ENCODE measurements around the gene MT4. TPM values are rescaled to one million over a fixed set of nuclear protein-coding genes. Genes with fewer than 3 reads are reported as not detected.

The MT4 gene
- polyA plus RNA-seq, 1 experiment: not detected

DNA sequence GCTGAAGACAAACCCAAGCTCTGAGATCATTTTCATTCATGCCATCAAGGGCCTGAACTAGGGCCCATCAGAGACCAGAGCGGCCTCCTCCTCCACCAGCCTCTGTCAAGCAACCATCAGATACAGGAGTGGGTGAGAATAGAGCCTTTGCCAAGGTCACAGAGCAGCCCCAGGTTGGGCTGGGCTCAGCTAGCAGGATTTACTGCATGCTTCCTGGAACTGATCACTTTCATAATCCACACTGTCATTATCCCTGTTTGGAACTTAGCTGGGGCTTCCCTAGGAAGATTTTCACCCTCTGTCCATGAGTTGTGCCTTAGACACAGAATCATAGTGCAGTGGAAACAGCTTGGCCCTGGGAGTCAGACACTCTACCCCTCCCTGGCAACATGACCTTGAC lies 5.1 kb downstream of the MT4 start:
- TF ChIP-seq, protein P1, sequence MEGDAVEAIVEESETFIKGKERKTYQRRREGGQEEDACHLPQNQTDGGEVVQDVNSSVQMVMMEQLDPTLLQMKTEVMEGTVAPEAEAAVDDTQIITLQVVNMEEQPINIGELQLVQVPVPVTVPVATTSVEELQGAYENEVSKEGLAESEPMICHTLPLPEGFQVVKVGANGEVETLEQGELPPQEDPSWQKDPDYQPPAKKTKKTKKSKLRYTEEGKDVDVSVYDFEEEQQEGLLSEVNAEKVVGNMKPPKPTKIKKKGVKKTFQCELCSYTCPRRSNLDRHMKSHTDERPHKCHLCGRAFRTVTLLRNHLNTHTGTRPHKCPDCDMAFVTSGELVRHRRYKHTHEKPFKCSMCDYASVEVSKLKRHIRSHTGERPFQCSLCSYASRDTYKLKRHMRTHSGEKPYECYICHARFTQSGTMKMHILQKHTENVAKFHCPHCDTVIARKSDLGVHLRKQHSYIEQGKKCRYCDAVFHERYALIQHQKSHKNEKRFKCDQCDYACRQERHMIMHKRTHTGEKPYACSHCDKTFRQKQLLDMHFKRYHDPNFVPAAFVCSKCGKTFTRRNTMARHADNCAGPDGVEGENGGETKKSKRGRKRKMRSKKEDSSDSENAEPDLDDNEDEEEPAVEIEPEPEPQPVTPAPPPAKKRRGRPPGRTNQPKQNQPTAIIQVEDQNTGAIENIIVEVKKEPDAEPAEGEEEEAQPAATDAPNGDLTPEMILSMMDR (IDR thresholded peaks at IDR 0.05; ENCODE audit: low read depth, low read length): no peak
- ChIA-PET CTCF (no interaction called here), POLR2A (no interaction called here)
- Histone ChIP-seq H3K4me3 (ENCODE audit: low read depth, low read length) (no peak overlapping the region), H3K27ac (ENCODE audit: low read depth, low read length) (no peak overlapping the region), H3K9me3 (ENCODE audit: control insufficient read depth, insufficient read depth, low read length) (no peaks in the 10 kb centered on the region), H3K27me3 (ENCODE audit: control insufficient read depth, insufficient read depth, low read length) (peaks cover 30% of the 10 kb centered on the region)
- no peak for DNase-seq (ENCODE audit: low read depth, low spot score)

DNA sequence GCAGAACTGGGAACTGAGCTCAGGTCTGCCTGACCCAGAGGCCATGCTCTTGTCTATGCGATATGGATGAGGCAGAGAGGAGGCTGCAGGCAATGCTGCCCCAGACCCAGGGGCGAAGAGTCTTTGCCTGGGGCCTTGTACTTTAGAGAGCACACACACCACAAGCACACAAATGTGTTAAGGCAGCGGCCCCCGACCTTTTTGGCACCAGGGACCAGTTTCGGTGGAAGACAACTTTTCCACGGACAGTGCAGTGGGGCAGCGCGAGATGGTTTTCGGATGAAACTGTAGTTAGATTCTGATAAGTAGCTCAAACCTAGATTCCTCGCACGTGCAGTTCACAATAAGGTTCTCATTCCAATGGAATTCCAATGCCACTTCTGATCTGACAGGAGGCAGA lies 6.7 kb downstream of the MT4 start:
- ChIA-PET POLR2A (no interaction called here), CTCF (interaction anchor here (1.2 kb wide), 1 partner anchor 131 kb away, joined by 4 read pairs; no protein-coding TSS in a partner anchor)
- Histone ChIP-seq H3K27me3 (ENCODE audit: control insufficient read depth, insufficient read depth, low read length) (peaks cover 17% of the 10 kb centered on the region), H3K4me3 (ENCODE audit: low read depth, low read length) (no peak overlapping the region), H3K27ac (ENCODE audit: low read depth, low read length) (no peak overlapping the region), H3K9me3 (ENCODE audit: control insufficient read depth, insufficient read depth, low read length) (no peaks in the 10 kb centered on the region)
- no peak for DNase-seq (ENCODE audit: low read depth, low spot score)
- TF ChIP-seq, protein P1 (IDR thresholded peaks at IDR 0.05; ENCODE audit: low read depth, low read length): no peak

DNA sequence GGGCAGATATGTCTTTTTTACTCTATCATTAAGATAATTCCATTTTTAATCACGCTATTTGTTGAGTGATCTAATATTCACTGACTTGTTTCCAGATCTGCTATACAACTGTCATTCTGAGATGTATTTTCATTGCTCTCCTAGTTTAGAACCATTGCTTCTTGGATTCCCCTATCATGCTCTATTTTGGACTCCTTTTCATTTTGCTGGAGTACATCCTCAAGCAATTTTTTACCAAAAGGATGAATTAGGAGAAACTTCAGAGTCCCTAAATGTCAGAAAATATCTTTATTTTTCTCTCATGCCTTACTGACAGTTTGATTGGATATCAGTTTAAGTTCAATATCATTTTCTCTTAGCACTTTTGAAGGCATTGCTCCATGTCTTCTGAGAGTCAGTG lies 9.8 kb downstream of the MT4 start:
- POLR2A ChIA-PET: no interaction called here
- Histone ChIP-seq H3K27me3 (ENCODE audit: control insufficient read depth, insufficient read depth, low read length) (peaks cover 6% of the 10 kb centered on the region), H3K9me3 (ENCODE audit: control insufficient read depth, insufficient read depth, low read length) (no peaks in the 10 kb centered on the region), H3K4me3 (ENCODE audit: low read depth, low read length) (no peak overlapping the region), H3K27ac (ENCODE audit: low read depth, low read length) (no peak overlapping the region)
- CTCF ChIA-PET: no interaction called here
- no peak for DNase-seq (ENCODE audit: low read depth, low spot score)
- TF ChIP-seq, protein P1 (IDR thresholded peaks at IDR 0.05; ENCODE audit: low read depth, low read length): no peak

DNA sequence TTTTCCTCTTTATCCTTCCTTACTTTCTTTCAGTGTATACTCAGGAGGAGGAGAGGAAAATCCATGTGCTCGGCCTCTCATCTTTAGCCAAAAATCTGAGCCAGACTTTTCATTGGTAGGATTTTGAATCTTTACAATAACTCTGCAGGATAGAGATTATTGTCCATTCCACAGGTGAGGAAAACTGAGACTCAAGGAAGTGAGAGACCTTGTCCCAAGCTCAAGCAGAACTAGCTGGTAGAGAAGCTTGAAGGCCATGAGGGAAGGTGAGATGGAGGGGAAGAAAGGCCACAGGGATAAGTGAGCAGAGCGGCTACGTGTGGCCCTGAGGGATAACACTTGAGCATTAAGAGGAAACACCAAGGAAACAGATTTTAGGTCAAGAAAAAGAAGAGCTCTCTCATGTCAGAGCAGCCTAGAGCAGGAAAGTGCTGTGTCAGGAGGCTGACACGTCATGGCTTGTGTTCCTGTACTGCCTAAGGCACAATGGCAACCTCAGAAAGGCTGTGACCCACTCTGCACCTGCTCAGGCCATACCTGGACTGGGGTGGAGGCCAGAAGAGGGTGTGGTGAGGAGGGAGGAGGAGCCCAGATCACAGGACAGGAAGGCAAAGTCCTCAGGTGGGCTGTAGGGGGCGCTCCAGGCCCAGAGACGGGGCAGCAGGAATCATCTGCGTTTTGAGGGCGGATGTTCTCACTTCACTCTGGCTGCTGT lies 11.9 kb downstream of the MT4 start:
- H3K4me3 ChIP-seq (ENCODE audit: low read depth, low read length): no peak overlapping the region
- ChIA-PET CTCF (interaction anchor here (0.6 to 4.5 kb wide), 13 partner anchors 12 to 276 kb away, joined by 3 to 71 read pairs (median 4); partner anchors contain the start of gene MT4), POLR2A (interaction anchor here (0.6 kb wide), 2 partner anchors 123 to 192 kb away, joined by 3 read pairs; no protein-coding TSS in a partner anchor)
- TF ChIP-seq, protein P1 (IDR thresholded peaks at IDR 0.05; ENCODE audit: low read depth, low read length): peak; percentile 76
- no peaks in the 10 kb centered on the region for H3K27me3 ChIP-seq (ENCODE audit: control insufficient read depth, insufficient read depth, low read length)
- peak; percentile 8 for DNase-seq (ENCODE audit: low read depth, low spot score)
- no peaks in the 10 kb centered on the region for H3K9me3 ChIP-seq (ENCODE audit: control insufficient read depth, insufficient read depth, low read length)
- no peak overlapping the region for H3K27ac ChIP-seq (ENCODE audit: low read depth, low read length)

DNA sequence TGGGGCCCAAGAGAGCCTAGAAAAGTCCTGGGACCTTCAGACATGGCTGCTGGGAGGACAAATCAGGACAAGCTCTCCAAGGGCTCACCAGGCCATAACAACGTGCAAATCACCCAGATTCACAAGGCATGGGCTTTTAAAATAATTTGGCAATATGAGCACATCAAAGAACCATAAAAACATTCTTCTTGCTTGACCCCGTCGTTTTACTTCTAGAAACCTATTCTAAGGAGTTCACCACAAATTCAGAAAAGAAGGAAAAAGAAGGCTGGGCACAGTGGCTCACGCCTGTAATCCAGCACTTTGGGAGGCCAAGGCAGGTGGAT lies 12.4 kb downstream of the MT4 start:
- DNase-seq (ENCODE audit: low read depth, low spot score): no peak
- H3K27ac ChIP-seq (ENCODE audit: low read depth, low read length): no peak overlapping the region
- POLR2A ChIA-PET: interaction anchor here (0.6 kb wide), 1 partner anchor 123 kb away, joined by 3 read pairs; no protein-coding TSS in a partner anchor
- no peaks in the 10 kb centered on the region for H3K27me3 ChIP-seq (ENCODE audit: control insufficient read depth, insufficient read depth, low read length)
- TF ChIP-seq, protein P1 (IDR thresholded peaks at IDR 0.05; ENCODE audit: low read depth, low read length): no peak
- CTCF ChIA-PET: interaction anchor here (0.5 to 4.5 kb wide), 11 partner anchors 13 to 275 kb away, joined by 3 to 71 read pairs (median 4); partner anchors contain the start of gene MT4
- H3K4me3 ChIP-seq (ENCODE audit: low read depth, low read length): no peak overlapping the region
- H3K9me3 ChIP-seq (ENCODE audit: control insufficient read depth, insufficient read depth, low read length): no peaks in the 10 kb centered on the region
